Stimulated activated naive CD8-positive, alpha-beta T cell treated with anti-CD3 and anti-CD28 coated beads, Interleukin-15, amount 100 ng/mL, for 72 hours (primary cell): ENCODE results near the gene CDCA7L.
"Not testable (repeated sequence)": the region's sequence is repeated elsewhere in the genome, so short reads cannot be mapped to it uniquely, and the experiment has no call there.

Source experiments
- ATAC-seq: fragments of 150-1000 bp; cut with Tn5 transposase; 2 replicates; pipeline ENCODE4 v1.10.0; 2021; ENCODE audit warnings: mild to moderate bottlenecking, moderate library complexity
- DNase-seq, 2 donors: peaks; one replicate each; pipeline ENCODE4 v3.0.0; 2021 to 2022
- H3K27ac Mint-ChIP-seq, 2 donors: one replicate each; pipeline ENCODE4 v1.8.0; 2022; ENCODE audit warnings: mild to moderate bottlenecking in 2 of 2, mixed read lengths in 2 of 2, moderate library complexity in 2 of 2
- H3K27me3 Mint-ChIP-seq: one replicate; pipeline ENCODE4 v1.8.0; 2022; ENCODE audit warnings: mixed read lengths
- H3K4me1 Mint-ChIP-seq: one replicate; pipeline ENCODE4 v1.8.0; 2022; ENCODE audit warnings: mild to moderate bottlenecking, mixed read lengths
- H3K4me3 Mint-ChIP-seq, 2 donors: one replicate each; pipeline ENCODE4 v1.8.0; 2022; ENCODE audit warnings: mild to moderate bottlenecking in 2 of 2, mixed read lengths in 2 of 2, moderate library complexity in 1 of 2
- H3K9me3 Mint-ChIP-seq, 2 donors: one replicate each; pipeline ENCODE4 v1.8.0; 2022; ENCODE audit warnings: mixed read lengths in 2 of 2

CDCA7L gene

GRCh38 chr7:21948887-21949540 lies 3.3 kb upstream of the CDCA7L start:
- Mint-ChIP-seq H3K9me3 (no peaks in the 10 kb centered on the region), H3K4me3 (no peak overlapping the region), H3K27ac (no peak overlapping the region), H3K4me1 (peaks cover 43% of the 10 kb centered on the region), H3K27me3 (peaks cover 18% of the 10 kb centered on the region)
- ATAC-seq (no peak), DNase-seq (no peak)

GRCh38 chr7:21948364-21948763 lies 2.7 kb upstream of the CDCA7L start:
- Mint-ChIP-seq H3K27ac (no peak overlapping the region), H3K4me1 (peaks cover 50% of the 10 kb centered on the region), H3K27me3 (peaks cover 18% of the 10 kb centered on the region), H3K4me3 (no peak overlapping the region), H3K9me3 (no peaks in the 10 kb centered on the region)
- DNase-seq: no peak
- no peak for ATAC-seq

GRCh38 chr7:21947946-21948345 lies 2.2 kb upstream of the CDCA7L start:
- ATAC-seq: no peak
- H3K4me3 Mint-ChIP-seq: no peak overlapping the region
- no peaks in the 10 kb centered on the region for H3K9me3 Mint-ChIP-seq
- no peak for DNase-seq
- H3K27me3 Mint-ChIP-seq: peaks cover 18% of the 10 kb centered on the region
- peaks cover 54% of the 10 kb centered on the region for H3K4me1 Mint-ChIP-seq
- no peak overlapping the region for H3K27ac Mint-ChIP-seq

DNA sequence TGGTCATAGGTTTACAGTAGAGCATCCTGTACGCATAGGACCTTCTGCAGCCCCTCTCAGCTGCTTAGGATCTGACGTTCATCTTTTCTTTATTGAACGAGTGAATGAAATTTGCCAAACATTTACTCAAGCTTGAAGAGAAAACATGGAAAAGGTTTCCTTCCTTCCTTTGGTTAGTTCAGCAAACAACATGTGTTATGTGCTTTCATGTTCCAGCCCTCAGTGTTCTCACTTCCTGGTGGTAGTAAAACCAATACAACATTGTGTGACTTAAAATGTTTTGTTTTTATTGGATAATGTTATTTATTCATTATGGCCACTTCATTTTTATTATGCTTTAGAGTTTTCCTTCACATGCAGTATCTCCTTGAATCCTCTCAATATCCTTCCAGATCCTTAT lies 1.4 kb upstream of the CDCA7L start:
- no peak for ATAC-seq
- Mint-ChIP-seq H3K4me3 (no peak overlapping the region), H3K9me3 (no peaks in the 10 kb centered on the region), H3K27me3 (peaks cover 18% of the 10 kb centered on the region), H3K4me1 (peaks cover 63% of the 10 kb centered on the region), H3K27ac (no peak overlapping the region)
- no peak for DNase-seq

DNA sequence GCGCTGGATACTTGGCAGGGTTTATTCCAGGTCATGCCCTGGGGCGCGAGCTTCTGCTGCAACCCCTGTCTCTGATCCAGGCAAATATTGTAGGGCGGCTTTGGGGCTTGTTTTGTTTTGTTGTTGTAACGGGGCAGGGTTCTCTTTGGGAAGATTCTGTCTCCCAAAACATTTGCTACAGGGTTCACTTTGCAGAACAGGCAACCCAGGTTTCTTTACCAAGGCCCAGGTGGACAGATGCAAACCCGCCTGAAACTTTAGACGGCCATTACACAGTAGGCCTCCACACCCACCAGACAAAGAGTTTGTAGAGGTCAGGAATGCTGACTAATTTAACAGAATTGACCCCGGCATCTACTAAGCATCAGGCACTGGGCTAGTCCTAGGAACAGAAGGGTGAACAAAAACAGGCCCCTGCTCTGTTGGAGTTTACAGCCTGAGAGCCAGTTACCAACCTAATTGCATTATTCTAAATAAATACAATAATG lies 567 bp upstream of the CDCA7L start:
- H3K27me3 Mint-ChIP-seq: peaks cover 18% of the 10 kb centered on the region
- peak overlapping the region; percentile 88 to 95 for H3K4me3 Mint-ChIP-seq
- peak overlapping the region; percentile 99 for H3K27ac Mint-ChIP-seq
- peaks cover 71% of the 10 kb centered on the region for H3K4me1 Mint-ChIP-seq
- no peak for DNase-seq
- no peaks in the 10 kb centered on the region for H3K9me3 Mint-ChIP-seq
- ATAC-seq: no peak

GRCh38 chr7:21944616-21945453 lies 864 bp downstream of the CDCA7L start:
- Mint-ChIP-seq H3K27me3 (peaks cover 18% of the 10 kb centered on the region), H3K4me3 (peak overlapping the region; percentile 88 to 95), H3K9me3 (no peaks in the 10 kb centered on the region), H3K4me1 (peaks cover 85% of the 10 kb centered on the region), H3K27ac (peak overlapping the region; percentile 99)
- DNase-seq (peak; percentile 36 to 46), ATAC-seq (no peak)

DNA sequence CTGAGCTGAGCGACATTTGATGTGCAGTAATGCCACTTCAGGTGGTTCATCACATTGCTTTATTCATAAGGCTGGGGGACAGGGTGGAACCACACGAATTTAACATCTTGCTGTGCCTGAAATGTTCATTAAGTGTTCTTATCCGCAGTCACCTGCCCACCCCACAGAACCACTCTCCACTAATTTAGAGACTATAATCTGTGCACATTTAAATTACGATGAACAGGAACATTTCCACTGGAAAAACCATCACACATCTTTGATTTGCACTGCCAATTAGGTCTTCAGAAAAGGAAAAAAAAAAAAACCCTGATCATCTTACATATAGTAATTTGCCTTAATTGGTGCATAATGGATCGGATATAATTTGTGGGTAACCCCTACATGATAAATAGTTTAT lies 2.3 kb downstream of the CDCA7L start:
- no peak for DNase-seq
- ATAC-seq: no peak
- H3K9me3 Mint-ChIP-seq: no peaks in the 10 kb centered on the region
- H3K27ac Mint-ChIP-seq: no peak overlapping the region
- peaks cover 91% of the 10 kb centered on the region for H3K4me1 Mint-ChIP-seq
- H3K27me3 Mint-ChIP-seq: peaks cover 6% of the 10 kb centered on the region
- peak overlapping the region; percentile 23 to 30 for H3K4me3 Mint-ChIP-seq

DNA sequence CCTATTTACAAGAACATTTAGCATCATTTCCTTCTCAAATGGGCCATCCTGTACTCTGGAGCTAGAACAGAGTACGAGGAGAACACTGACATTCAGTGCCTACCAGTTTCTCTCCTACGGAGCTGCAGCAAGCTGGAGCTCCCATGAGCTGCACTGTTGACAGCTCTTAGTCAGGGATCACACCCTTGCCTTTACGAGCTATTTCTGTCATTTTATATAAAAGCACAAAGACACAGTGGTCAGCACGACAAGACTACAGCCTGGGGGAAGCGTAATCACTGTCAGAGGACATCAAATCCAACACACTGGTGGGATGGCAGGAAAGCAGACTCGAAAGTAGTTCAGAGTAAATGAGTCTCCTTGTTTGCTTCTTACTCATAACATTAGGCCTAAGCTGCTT lies 2.7 kb downstream of the CDCA7L start:
- Mint-ChIP-seq H3K9me3 (no peaks in the 10 kb centered on the region), H3K4me1 (peaks cover 91% of the 10 kb centered on the region), H3K4me3 (peak overlapping the region; percentile 23 to 30), H3K27ac (peak overlapping the region in 1 of 2 donors; percentile 49), H3K27me3 (peaks cover 6% of the 10 kb centered on the region)
- ATAC-seq (no peak), DNase-seq (no peak)

GRCh38 chr7:21941611-21942141 lies 4.0 kb downstream of the CDCA7L start:
- ATAC-seq: no peak
- Mint-ChIP-seq H3K4me3 (peak overlapping the region; percentile 61 to 66), H3K9me3 (peaks cover 0 to 4% of the 10 kb centered on the region in 2 donors), H3K27ac (no peak overlapping the region), H3K27me3 (no peaks in the 10 kb centered on the region), H3K4me1 (peaks cover 83% of the 10 kb centered on the region)
- DNase-seq: no peak

- DNase-seq (no peak), ATAC-seq (no peak)
- Mint-ChIP-seq H3K27ac (peak overlapping the region; percentile 94 to 98), H3K4me3 (peak overlapping the region; percentile 61 to 79), H3K9me3 (peaks cover 7 to 9% of the 10 kb centered on the region in 2 donors), H3K27me3 (no peaks in the 10 kb centered on the region), H3K4me1 (peaks cover 84% of the 10 kb centered on the region)
Observed at GRCh38 chr7:21939858-21940372, 5.8 kb downstream of the CDCA7L start.

DNA sequence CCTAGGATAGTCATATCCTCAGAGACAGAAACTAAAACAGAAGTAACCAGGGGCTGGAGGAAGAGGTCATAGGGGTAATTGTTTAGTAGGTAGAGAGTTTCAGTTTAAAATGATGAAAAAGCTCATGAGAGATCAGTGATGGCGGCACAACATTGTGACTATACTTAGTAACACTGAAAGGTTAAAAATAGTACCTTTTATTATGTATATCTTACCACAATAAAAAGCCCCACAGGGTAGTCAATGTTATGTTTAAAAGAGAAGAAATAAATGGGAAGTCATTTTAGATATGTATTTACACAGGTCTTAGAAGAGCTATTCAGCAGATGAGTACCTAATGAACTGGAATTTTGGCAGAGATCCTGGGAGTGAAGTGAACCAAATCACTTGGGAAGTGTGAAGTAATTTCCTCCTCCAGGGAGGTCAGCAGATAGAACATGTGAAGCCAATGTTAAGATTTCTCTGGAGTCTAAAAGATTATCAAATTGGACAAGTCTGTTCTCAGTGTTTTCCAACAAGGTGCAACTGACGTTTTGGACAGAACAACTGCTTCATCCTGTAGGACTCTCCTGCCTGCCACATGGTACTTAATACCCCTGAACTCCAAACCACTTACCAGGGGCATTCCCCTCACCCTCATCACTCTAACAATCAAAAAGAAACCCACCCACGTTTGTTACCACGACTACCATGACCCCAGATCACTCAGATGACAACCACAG lies 6.4 kb downstream of the CDCA7L start:
- peak overlapping the region; percentile 94 to 98 for H3K27ac Mint-ChIP-seq
- ATAC-seq (peak; percentile 90), DNase-seq (peak; percentile 74 to 83)
- peaks cover 7 to 9% of the 10 kb centered on the region in 2 donors for H3K9me3 Mint-ChIP-seq
- H3K4me1 Mint-ChIP-seq: peaks cover 85% of the 10 kb centered on the region
- H3K4me3 Mint-ChIP-seq: peak overlapping the region; percentile 61 to 79
- H3K27me3 Mint-ChIP-seq: no peaks in the 10 kb centered on the region

DNA sequence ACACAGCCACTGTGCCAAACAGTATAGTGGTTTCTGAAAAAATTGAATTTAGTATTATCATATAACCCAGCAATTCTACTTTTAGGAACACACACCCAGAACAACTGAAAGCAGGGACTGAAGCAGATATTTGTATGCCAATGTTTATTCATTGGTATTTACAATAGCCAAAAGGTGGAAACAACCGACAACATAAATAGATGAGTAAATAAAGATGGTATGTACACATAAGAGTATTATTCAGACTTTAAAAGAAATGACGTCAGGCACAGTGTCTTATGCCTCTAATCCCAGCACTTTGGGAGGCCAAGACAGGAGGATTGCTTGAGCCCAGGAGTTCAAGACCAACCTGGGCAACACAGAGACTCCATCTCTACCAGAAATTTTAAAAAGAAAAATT lies 7.2 kb downstream of the CDCA7L start:
- Mint-ChIP-seq H3K4me3 (peak overlapping the region; percentile 61 to 79), H3K4me1 (peaks cover 81% of the 10 kb centered on the region), H3K27me3 (no peaks in the 10 kb centered on the region), H3K9me3 (peaks cover 7 to 9% of the 10 kb centered on the region in 2 donors), H3K27ac (peak overlapping the region in 1 of 2 donors; percentile 98)
- ATAC-seq (no peak), DNase-seq (no peak)

DNA sequence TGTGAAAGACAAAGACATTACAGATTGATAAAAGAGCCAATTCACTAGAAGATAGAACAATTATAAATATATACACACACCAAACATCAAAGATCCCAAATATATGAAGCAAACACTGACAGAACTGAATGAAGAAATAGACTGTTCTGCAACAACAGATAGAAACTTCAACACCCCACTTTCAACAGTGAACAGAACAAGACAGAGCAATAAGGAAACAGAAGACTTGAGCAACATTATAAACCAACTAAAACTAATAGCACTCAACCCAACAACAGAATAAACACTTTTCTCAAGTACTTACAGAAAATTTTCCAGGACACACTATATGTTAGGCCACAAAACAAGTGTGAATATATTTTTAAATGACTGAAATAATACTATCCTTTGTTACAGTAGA lies 10.9 kb downstream of the CDCA7L start:
- Mint-ChIP-seq H3K9me3 (peaks cover 11 to 13% of the 10 kb centered on the region in 2 donors), H3K4me1 (peaks cover 48% of the 10 kb centered on the region), H3K4me3 (no peak overlapping the region), H3K27ac (no peak overlapping the region), H3K27me3 (no peaks in the 10 kb centered on the region)
- DNase-seq: no peak
- ATAC-seq: no peak

- DNase-seq, H3K27me3 Mint-ChIP-seq, H3K27ac Mint-ChIP-seq, H3K4me3 Mint-ChIP-seq, ATAC-seq: not testable (repeated sequence)
- H3K4me1 Mint-ChIP-seq: peaks cover 50% of the 10 kb centered on the region
- H3K9me3 Mint-ChIP-seq: peaks cover 19 to 24% of the 10 kb centered on the region in 2 donors
Observed at GRCh38 chr7:21933293-21933692, 12.4 kb downstream of the CDCA7L start.

- Mint-ChIP-seq H3K4me1 (peaks cover 23% of the 10 kb centered on the region), H3K4me3 (no peak overlapping the region), H3K9me3 (peaks cover 12 to 20% of the 10 kb centered on the region in 2 donors), H3K27ac (no peak overlapping the region), H3K27me3 (no peaks in the 10 kb centered on the region)
- no peak for DNase-seq
- no peak for ATAC-seq
Observed at GRCh38 chr7:21927693-21928092, 18.0 kb downstream of the CDCA7L start.
